Measurements from ENCODE around the gene ZFPL1.

ZFPL1 gene

GRCh38 chr11:65128182-65129145 lies 44.4 kb downstream of the ZFPL1 start:
- Mint-ChIP-seq H3K27ac (no peak overlapping the region), H3K4me3 (no peak overlapping the region), H3K9me3 (no peaks in the 10 kb centered on the region), H3K4me1 (peaks cover 16% of the 10 kb centered on the region), H3K36me3 (ENCODE audit: low read depth) (peaks cover 30% of the 10 kb centered on the region), H3K27me3 (ENCODE audit: low read depth) (peaks cover 5% of the 10 kb centered on the region)
- TF ChIP-seq CTCF (IDR thresholded peaks at IDR 0.05; ENCODE audit: unreplicated experiment in 3 of 3) = no peak

DNA sequence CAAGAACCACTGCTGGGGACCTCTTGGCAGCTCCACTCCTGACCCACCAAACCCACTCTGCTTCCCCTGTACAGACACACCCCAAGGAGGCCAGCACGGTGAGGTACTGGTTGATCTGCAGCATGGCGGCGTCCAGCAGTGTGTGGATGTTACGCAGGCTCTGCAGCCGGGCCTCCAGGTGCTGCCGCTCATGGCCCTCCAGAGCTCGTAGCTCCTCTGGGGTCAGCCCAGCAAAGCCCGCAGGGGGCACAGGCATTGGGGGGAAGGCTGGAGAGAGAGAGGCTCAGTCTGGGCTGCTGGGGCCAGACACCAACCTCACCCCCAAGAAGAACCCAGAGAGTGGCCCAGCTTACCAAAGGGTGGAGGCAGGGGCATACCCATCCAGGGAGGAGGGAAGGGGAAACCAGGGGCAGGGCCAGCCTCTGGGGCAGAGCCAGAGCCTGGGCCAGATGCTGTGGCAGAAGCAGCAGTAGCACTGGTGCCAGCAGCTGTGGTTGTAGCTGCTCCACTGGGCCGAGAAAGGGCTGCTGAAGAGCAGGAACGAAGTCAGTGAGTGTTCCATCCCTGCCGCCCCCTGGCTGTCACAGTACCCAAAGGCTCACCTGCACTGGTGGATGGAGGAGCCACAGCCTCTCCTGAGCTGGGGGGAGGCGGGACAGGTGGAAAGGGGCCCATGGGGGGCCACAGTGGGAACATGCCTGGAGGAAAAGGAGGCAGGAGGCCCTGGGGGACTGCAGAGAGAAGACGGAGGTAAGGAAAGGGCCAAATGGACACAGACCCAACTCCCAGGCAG lies 45.8 kb downstream of the ZFPL1 start:
- peak overlapping the region in 1 of 3 experiments; percentile 30 for H3K4me3 Mint-ChIP-seq
- H3K9me3 Mint-ChIP-seq = no peaks in the 10 kb centered on the region
- peaks cover 14% of the 10 kb centered on the region for H3K4me1 Mint-ChIP-seq
- no peak for TF ChIP-seq CTCF (IDR thresholded peaks at IDR 0.05; ENCODE audit: unreplicated experiment in 3 of 3)
- peaks cover 20% of the 10 kb centered on the region for H3K36me3 Mint-ChIP-seq (ENCODE audit: low read depth)
- H3K27ac Mint-ChIP-seq = no peak overlapping the region
- H3K27me3 Mint-ChIP-seq (ENCODE audit: low read depth) = peaks cover 5% of the 10 kb centered on the region

DNA sequence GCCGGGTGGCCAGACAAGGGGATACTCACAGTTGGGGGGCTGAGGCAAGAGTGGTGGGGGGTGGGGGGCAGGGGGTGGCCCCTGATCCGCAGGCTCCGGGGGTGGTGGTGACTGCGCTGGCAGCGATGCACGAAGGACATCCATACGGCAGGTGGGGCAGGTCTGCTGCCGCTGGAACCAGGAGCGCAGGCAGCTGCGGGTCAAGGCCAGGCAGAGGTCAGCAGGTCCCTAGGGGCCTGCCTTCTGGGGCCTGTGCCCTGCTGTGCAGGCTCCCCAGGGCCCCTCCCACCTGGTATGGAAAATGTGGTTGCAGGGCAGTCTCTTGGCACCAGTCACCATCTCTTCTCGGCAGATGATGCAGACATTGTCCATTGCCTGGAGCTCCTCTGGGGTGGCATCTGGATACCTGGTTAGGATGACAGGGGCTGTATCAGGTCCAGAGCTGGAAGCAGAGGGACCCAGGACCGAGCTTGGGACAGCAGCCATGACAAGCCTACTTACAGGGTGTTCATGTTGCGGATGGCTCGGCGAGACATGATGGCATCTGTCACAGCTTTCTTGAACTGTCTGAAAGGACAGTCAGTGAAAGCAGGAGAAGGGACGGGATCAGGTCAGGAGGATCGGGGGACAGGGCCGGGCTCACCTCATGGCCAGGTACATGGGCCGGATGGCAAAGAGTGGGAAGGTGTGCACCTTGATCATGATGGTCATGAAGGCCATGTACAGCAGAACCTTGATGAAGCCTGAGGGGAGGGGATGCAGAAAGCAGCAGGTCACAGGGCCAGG lies 46.8 kb downstream of the ZFPL1 start:
- peak overlapping the region; percentile 61 to 80 (median 71) for H3K4me3 Mint-ChIP-seq
- TF ChIP-seq CTCF (IDR thresholded peaks at IDR 0.05; ENCODE audit: unreplicated experiment in 3 of 3) = no peak
- H3K9me3 Mint-ChIP-seq = no peaks in the 10 kb centered on the region
- peaks cover 20% of the 10 kb centered on the region for H3K36me3 Mint-ChIP-seq (ENCODE audit: low read depth)
- H3K27me3 Mint-ChIP-seq (ENCODE audit: low read depth) = peaks cover 5% of the 10 kb centered on the region
- peaks cover 23% of the 10 kb centered on the region for H3K4me1 Mint-ChIP-seq
- peak overlapping the region in 2 of 3 experiments; percentile 29 to 34 for H3K27ac Mint-ChIP-seq

GRCh38 chr11:65131417-65131776 lies 47.4 kb downstream of the ZFPL1 start:
- Mint-ChIP-seq H3K4me1 (peaks cover 28% of the 10 kb centered on the region), H3K4me3 (peak overlapping the region; percentile 61 to 80 (median 71)), H3K27me3 (ENCODE audit: low read depth) (peaks cover 5% of the 10 kb centered on the region), H3K9me3 (no peaks in the 10 kb centered on the region), H3K27ac (peak overlapping the region in 2 of 3 experiments; percentile 29 to 34), H3K36me3 (ENCODE audit: low read depth) (peaks cover 18% of the 10 kb centered on the region)
- no peak for TF ChIP-seq CTCF (IDR thresholded peaks at IDR 0.05; ENCODE audit: unreplicated experiment in 3 of 3)

DNA sequence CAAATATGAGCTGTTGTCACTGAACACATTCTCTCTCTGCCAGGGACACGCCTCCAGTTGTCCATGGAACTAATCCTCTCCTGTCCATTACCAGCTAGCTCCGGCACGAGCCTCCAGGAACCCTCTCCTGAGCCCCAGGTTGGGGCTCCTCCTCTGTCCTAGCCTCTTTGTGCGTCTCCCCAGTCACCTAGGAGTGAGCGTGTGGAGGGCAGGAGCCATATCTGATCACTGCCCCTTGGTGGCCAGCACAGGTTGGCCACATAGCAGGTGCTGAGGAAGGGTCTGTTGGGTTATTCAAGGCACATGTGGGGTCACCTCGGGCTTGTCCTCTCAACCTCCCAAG lies 47.8 kb downstream of the ZFPL1 start:
- Mint-ChIP-seq H3K4me1 (peaks cover 30% of the 10 kb centered on the region), H3K27me3 (ENCODE audit: low read depth) (peaks cover 5% of the 10 kb centered on the region), H3K36me3 (ENCODE audit: low read depth) (peaks cover 15% of the 10 kb centered on the region), H3K4me3 (peak overlapping the region; percentile 51 to 100 (median 99)), H3K27ac (no peak overlapping the region), H3K9me3 (no peaks in the 10 kb centered on the region)
- TF ChIP-seq CTCF (IDR thresholded peaks at IDR 0.05; ENCODE audit: unreplicated experiment in 3 of 3) = no peak

Data from nephron (organoid).